Measurements from ENCODE around the gene TAS1R2. TPM values are rescaled to one million over a fixed set of nuclear protein-coding genes. Genes with fewer than 3 reads are reported as not detected.

TAS1R2 gene
- total RNA-seq, 1 experiment from 2014 or later = not detected

GRCh38 chr1:18881642-18882431, 22.4 kb upstream of the TAS1R2 start:
- Histone ChIP-seq H3K23ac (ENCODE audit: insufficient read length, low read depth, low read length) (no peak overlapping the region), H4K5ac (ENCODE audit: insufficient read length, low read depth, low read length) (no peak overlapping the region), H3K4me2 (ENCODE audit: insufficient read depth, insufficient read length, low read length) (no peak overlapping the region), H2AK5ac (ENCODE audit: insufficient read length, low read length) (no peak overlapping the region), H2BK5ac (ENCODE audit: insufficient read length, low read length) (no peak overlapping the region), H3K14ac (ENCODE audit: insufficient read depth, low read length) (no peak overlapping the region), H4K91ac (ENCODE audit: insufficient read length, low read depth, low read length) (no peak overlapping the region), H3K27ac (ENCODE audit: insufficient read length, low read depth, low read length) (no peak overlapping the region), H4K8ac (replicated peaks; ENCODE audit: insufficient read length, low read depth, low read length) (no peak overlapping the region), H3K79me1 (ENCODE audit: insufficient read depth, low read depth, low read length, poor library complexity, severe bottlenecking) (no peaks in the 10 kb centered on the region), H3K27me3 (ENCODE audit: insufficient read depth, low read length) (no peaks in the 10 kb centered on the region), H2BK15ac (ENCODE audit: low read depth, low read length) (no peak overlapping the region), H3K4me1 (ENCODE audit: insufficient read depth, low read length) (no peaks in the 10 kb centered on the region), H2AFZ (ENCODE audit: low read length) (no peak overlapping the region), H3K18ac (ENCODE audit: insufficient read length, low read depth, low read length) (no peak overlapping the region), H3K23me2 (ENCODE audit: insufficient read length, low read depth, low read length, poor library complexity, severe bottlenecking) (no peaks in the 10 kb centered on the region), H3T11ph (ENCODE audit: low read length) (no peak overlapping the region), H3K56ac (ENCODE audit: insufficient read length, low read depth, low read length) (no peak overlapping the region), H3K79me2 (ENCODE audit: insufficient read depth, low read length) (no peaks in the 10 kb centered on the region), H2BK12ac (ENCODE audit: insufficient read length, low read depth, low read length) (no peak overlapping the region), H2BK20ac (ENCODE audit: low read depth, low read length, poor library complexity, severe bottlenecking) (no peak overlapping the region), H3K4ac (ENCODE audit: low read depth, low read length) (no peak overlapping the region), H4K20me1 (ENCODE audit: control insufficient read depth, insufficient read depth, insufficient read length) (no peaks in the 10 kb centered on the region), H3K9ac (ENCODE audit: extremely low read depth, insufficient read length, low read length) (no peak overlapping the region), H3K9me3 (ENCODE audit: control insufficient read depth, low read depth, low read length) (no peaks in the 10 kb centered on the region), H2BK120ac (ENCODE audit: low read depth, low read length, poor library complexity, severe bottlenecking) (no peak overlapping the region)
- Mint-ChIP-seq H3K27ac (no peak overlapping the region), H3K27me3 (ENCODE audit: low read depth) (no peaks in the 10 kb centered on the region), H3K36me3 (ENCODE audit: insufficient read depth in 1 of 3, low read depth in 3 of 3) (peaks cover 4 to 15% (median 9%) of the 10 kb centered on the region in 3 experiments; a peak in 5 of 7 replicates), H3K9me3 (no peaks in the 10 kb centered on the region), H3K4me1 (peaks cover 0 to 11% of the 10 kb centered on the region in 2 experiments; a peak in 2 of 4 replicates), H3K4me3 (no peak overlapping the region)
- DNase-seq = no peak
- no CpG with 5 or more reads among the region's 24 CpGs for WGBS (ENCODE audit: extremely low coverage, insufficient read length, low lambda C conversion rate)
- no peak for TF ChIP-seq CTCF (conservative IDR thresholded peaks at IDR 0.05)

Measured in H9 (cell line).